ENCODE measurements around the gene TMEM92.
"Not testable (repeated sequence)": the region's sequence is repeated elsewhere in the genome, so short reads cannot be mapped to it uniquely, and the experiment has no call there.

TMEM92 gene

GRCh38 chr17:50292465-50292864 lies 18.2 kb downstream of the TMEM92 start:
- in situ Hi-C loops (cut with HindIII; ENCODE audit: low sequenced_read_pairs), result loop anchor here (5.0 kb wide), 2 partner anchors 90 to 115 kb away; partner anchors contain the start of gene COL1A1

GRCh38 chr17:50295021-50295420 lies 20.8 kb downstream of the TMEM92 start:
- in situ Hi-C loops (cut with HindIII; ENCODE audit: low sequenced_read_pairs), result no loop called here

- in situ Hi-C loops (cut with HindIII; ENCODE audit: low sequenced_read_pairs), result no loop called here
Measured at GRCh38 chr17:50297407-50297865, 23.2 kb downstream of the TMEM92 start.

GRCh38 chr17:50298018-50298417 lies 23.8 kb downstream of the TMEM92 start:
- in situ Hi-C loops (cut with HindIII; ENCODE audit: low sequenced_read_pairs), result no loop called here

- in situ Hi-C loops (cut with HindIII; ENCODE audit: low sequenced_read_pairs), result no loop called here
Measured at GRCh38 chr17:50299776-50300175, 25.5 kb downstream of the TMEM92 start.

GRCh38 chr17:50300824-50301223 lies 26.6 kb downstream of the TMEM92 start:
- in situ Hi-C loops (cut with HindIII; ENCODE audit: low sequenced_read_pairs), result not testable (repeated sequence)

DNA sequence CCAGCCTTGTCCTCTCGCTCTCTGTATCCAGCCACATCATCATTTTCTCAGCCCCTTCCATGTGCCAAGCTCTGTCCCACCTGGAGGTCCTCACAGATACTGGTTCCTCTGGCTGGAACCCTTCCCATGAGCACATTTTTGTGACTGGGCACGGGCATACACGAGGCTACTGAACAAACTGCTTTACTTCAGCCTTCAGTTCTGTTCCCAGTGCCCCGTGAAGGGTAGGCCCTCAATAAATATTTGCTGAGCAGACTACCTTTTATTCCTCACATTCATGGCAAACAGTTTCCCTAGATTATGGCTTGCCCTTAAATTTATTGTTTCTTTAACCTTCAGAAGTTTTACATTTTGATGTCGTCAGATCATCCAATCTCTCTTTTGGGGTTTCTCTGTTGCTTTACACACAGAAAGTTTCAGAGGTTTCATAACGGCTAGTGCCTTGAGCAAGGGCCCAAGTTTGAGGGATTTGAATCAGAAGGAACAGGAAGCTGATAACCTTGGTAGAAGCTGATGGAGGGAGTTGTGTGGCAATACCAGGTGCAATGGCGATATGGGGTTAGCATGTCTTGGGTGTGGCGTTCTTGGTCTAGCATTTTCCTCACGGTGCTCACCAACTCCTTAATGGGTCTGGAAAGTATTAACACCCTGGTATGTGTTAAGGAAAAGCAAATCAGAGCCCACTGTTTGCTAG lies 27.8 kb downstream of the TMEM92 start:
- in situ Hi-C loops (cut with HindIII; ENCODE audit: low sequenced_read_pairs), result no loop called here

GRCh38 chr17:50303051-50303450 lies 28.8 kb downstream of the TMEM92 start:
- in situ Hi-C loops (cut with HindIII; ENCODE audit: low sequenced_read_pairs), result no loop called here

GRCh38 chr17:50303596-50303995 lies 29.3 kb downstream of the TMEM92 start:
- in situ Hi-C loops (cut with HindIII; ENCODE audit: low sequenced_read_pairs), result no loop called here

GRCh38 chr17:50304781-50305404 lies 30.6 kb downstream of the TMEM92 start:
- in situ Hi-C loops (cut with HindIII; ENCODE audit: low sequenced_read_pairs), result no loop called here

DNA sequence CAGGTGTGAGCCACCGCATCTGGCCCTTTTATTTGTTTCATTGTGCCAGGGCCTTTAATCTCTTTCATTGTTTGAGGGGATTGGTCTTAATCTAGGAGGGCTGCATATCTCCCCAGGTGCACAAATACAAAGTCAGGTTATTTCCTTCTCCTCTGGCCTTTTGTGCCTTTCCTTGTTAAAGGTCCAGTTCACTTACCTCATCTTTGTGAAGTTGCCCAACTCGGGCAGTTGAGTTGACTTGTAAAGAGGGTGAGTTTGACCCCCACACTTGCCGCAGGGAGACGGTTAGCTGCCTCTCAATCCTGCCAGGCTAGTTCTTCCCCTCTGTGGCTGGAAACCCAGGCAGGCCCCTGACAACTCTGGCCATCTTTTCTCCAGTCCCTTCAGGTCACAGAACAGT lies 33.4 kb downstream of the TMEM92 start:
- in situ Hi-C loops (cut with HindIII; ENCODE audit: low sequenced_read_pairs), result no loop called here

DNA sequence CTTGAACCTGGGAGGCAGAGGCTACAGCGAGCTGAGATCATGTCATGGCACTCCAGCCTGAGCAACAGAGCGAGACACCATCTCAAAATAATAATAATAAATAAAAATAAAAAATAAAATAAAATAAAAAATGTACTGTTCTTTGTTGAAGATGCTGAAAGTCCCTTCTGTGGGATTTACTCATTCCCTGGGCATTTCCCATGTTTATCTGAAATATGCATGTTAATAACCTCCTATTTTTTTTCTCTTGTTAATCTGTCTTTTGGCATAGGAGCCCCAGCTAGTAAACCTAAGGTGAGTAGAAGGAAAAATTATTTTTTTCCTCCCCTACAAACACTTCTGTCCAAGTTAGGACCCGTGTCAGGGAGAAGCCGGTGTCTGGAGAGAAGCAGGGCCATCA lies 34.4 kb downstream of the TMEM92 start:
- in situ Hi-C loops (cut with HindIII; ENCODE audit: low sequenced_read_pairs), result no loop called here

DNA sequence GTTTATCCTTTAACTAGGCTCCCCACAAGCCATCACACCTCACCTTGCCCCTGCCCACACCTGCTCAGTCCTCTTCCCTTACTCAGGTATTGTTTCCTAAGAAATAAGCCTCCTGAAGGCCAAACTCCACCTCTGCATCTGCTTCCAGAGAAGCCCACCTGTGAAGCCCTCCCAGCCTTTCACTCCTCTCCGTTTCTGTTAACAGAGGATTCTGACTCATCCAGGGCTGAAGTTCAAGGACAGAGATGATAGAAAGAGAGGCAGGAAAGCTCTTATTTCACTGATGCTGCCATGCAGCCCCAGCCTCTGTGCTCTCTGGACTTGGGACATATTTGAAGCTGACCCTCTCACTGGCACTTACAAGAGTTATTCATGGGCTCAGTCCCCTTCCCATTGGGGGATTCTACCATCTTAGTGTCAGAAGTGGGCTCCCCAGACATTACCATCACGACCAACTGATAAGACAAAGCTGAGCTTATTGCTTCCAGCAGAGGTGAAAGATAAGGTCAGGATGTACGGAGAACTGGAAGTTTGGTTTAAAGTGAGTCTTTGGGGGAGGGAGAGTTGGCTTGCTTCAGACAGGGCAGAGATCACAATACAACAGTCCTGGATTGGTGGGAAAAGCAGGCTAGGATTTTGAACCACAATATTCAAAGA lies 36.3 kb downstream of the TMEM92 start:
- in situ Hi-C loops (cut with HindIII; ENCODE audit: low sequenced_read_pairs), result no loop called here

DNA sequence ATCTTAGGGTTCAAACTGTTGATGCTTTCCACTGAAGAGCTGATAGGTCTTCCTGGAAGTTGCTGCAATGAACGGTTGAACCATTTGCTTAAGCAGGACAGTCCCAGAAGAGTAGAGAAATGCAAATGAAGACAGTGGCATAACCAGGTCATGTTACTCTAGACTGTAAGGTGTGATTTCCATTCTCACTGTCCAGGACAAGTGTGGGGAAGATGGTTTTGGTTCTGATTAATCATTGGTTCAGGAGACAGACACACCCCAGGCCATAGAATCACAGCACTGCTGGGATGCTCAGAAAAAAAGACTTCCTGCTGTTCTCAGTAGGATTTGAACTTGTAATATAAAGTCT lies 36.8 kb downstream of the TMEM92 start:
- in situ Hi-C loops (cut with HindIII; ENCODE audit: low sequenced_read_pairs), result no loop called here

GRCh38 chr17:50311483-50311882 lies 37.2 kb downstream of the TMEM92 start:
- in situ Hi-C loops (cut with HindIII; ENCODE audit: low sequenced_read_pairs), result no loop called here

GRCh38 chr17:50312308-50312707 lies 38.0 kb downstream of the TMEM92 start:
- in situ Hi-C loops (cut with HindIII; ENCODE audit: low sequenced_read_pairs), result no loop called here

- in situ Hi-C loops (cut with HindIII; ENCODE audit: low sequenced_read_pairs), result no loop called here
Measured at GRCh38 chr17:50314456-50315011, 40.3 kb downstream of the TMEM92 start.

- in situ Hi-C loops (cut with HindIII; ENCODE audit: low sequenced_read_pairs), result no loop called here
Measured at GRCh38 chr17:50316016-50316587, 41.8 kb downstream of the TMEM92 start.

DNA sequence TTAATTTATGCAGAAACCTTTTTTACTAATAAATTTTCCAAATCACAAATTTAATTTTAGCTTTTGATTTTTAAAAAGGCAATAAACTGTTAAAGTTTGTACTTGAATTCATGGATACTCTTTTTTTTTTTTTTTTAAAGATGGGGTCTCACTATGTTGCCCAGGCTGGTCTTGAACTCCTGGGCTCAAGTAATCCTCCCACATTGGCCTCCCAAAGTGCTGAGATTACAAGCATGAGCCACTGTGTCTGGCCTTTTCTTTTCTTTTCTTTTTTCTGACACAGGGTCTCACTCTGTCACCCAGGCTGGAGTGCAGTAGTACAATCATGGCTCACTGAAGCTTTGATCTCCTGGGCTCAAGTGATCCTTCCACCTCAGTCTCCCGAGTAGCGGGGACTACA lies 42.4 kb downstream of the TMEM92 start:
- in situ Hi-C loops (cut with HindIII; ENCODE audit: low sequenced_read_pairs), result not testable (repeated sequence)

DNA sequence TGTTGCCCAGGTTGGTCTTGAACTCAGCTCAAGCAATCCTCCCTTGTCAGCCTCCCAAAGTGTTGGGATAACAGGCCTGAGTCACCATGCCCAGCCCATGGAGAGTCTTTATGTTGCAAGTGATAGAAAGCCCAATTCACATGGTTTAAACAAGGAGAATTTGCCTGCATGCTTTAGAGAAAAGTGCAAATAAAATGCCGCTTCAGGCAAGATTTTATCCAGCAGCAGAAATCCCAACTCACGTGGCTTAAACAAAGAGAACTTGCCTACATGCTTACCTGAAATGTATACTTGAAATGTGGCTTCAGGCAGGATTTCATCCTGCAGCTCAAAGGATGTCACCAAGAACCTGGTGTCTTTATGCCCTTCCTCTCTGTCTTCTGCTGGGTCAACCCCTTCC lies 42.9 kb downstream of the TMEM92 start:
- in situ Hi-C loops (cut with HindIII; ENCODE audit: low sequenced_read_pairs), result no loop called here

DNA sequence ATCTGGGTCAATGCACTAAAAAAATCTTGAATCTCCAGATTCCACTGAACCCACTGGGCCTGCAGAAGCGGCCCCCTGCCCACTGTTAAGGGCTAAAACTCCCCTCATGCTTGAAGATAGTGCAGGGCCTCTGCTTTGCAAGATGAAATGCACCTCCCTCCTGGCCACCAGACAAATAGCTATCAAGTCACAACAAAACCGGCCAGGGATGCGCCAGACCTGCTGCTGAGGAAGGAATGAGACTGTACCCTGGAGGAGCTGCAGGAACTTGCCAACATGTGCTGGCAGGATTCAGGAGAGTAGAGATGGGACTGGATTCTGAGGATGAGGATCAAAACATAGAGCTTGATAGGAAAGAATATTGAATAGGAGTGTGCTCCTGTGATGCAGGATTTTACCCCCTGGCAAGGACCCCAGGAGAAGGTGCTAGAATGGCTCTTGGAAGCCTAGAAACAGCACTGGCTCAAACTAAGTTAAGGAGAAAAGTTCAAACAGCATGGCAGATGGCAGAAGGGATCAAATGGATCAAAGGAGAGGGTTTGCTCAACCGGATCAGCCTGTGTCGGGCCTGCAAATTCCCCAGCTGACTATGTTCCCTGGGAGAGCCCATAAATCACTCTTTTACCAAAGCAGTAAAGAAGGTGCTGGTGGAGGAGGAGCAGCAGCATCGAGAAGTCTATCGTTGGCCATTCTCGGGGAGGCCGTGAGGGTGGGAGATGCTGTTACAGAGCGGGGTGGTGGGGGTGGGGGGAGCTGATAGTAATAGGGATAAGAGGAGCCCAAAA lies 44.4 kb downstream of the TMEM92 start:
- in situ Hi-C loops (cut with HindIII; ENCODE audit: low sequenced_read_pairs), result no loop called here

All from endothelial cell of hepatic sinusoid (primary cell).